Activated T-helper 1 cell treated with Interleukin-2 at 50 U/mL for 16 hours (primary cell): Measurements from ENCODE around the gene MLLT10.

Source experiments
- DNase-seq: peaks from one replicate; pipeline ENCODE4 v3.0.0-alpha.2; 2020; ENCODE audit warnings: low read depth

MLLT10 gene

GRCh38 chr10:21501731-21502347, 32.2 kb upstream of the MLLT10 start:
- no peak for DNase-seq

- no peak for DNase-seq
Measured at GRCh38 chr10:21502348-21502740, 31.7 kb upstream of the MLLT10 start.

GRCh38 chr10:21503542-21503941, 30.5 kb upstream of the MLLT10 start:
- DNase-seq, result no peak

- DNase-seq, result no peak
Measured at GRCh38 chr10:21505711-21506278, 28.2 kb upstream of the MLLT10 start.

GRCh38 chr10:21506351-21506750, 27.7 kb upstream of the MLLT10 start:
- DNase-seq, result no peak

GRCh38 chr10:21507150-21507549, 26.9 kb upstream of the MLLT10 start:
- no peak for DNase-seq

- no peak for DNase-seq
Measured at GRCh38 chr10:21508706-21509331, 25.2 kb upstream of the MLLT10 start.

GRCh38 chr10:21509341-21510240, 24.4 kb upstream of the MLLT10 start:
- no peak for DNase-seq

GRCh38 chr10:21510241-21511094, 23.6 kb upstream of the MLLT10 start:
- no peak for DNase-seq

- DNase-seq, result no peak
Measured at GRCh38 chr10:21511095-21511570, 22.9 kb upstream of the MLLT10 start.

- DNase-seq, result no peak
Measured at GRCh38 chr10:21511946-21512572, 22.0 kb upstream of the MLLT10 start.

GRCh38 chr10:21512573-21513404, 21.2 kb upstream of the MLLT10 start:
- no peak for DNase-seq

GRCh38 chr10:21513405-21513788, 20.6 kb upstream of the MLLT10 start:
- DNase-seq, result no peak

- DNase-seq, result no peak
Measured at GRCh38 chr10:21514129-21514817, 19.8 kb upstream of the MLLT10 start.

- DNase-seq, result no peak
Measured at GRCh38 chr10:21514818-21515351, 19.1 kb upstream of the MLLT10 start.

GRCh38 chr10:21515361-21516241, 18.4 kb upstream of the MLLT10 start:
- DNase-seq, result no peak

- no peak for DNase-seq
Measured at GRCh38 chr10:21516242-21517131, 17.5 kb upstream of the MLLT10 start.
